ENCODE measurements around the gene CNBD2. TPM values are rescaled to one million over a fixed set of nuclear protein-coding genes. Genes with fewer than 3 reads are reported as not detected.
A peak's percentile ranks its signal among the peaks of the same experiment; 100 is the strongest.
"Not testable (repeated sequence)": the region's sequence is repeated elsewhere in the genome, so short reads cannot be mapped to it uniquely, and the experiment has no call there.

Gene CNBD2
- total RNA-seq, 2 donors from 2014 or later: 5.0 to 8.6 TPM

GRCh38 chr20:36040571-36040970 is 72.2 kb downstream of the CNBD2 start:
- H3K36me3 Mint-ChIP-seq: peaks cover 0 to 8% of the 10 kb centered on the region in 2 donors
- DNase-seq (ENCODE audit: low spot score in 2 of 2) (no peak), ATAC-seq (no peak)
- H3K9me3 Mint-ChIP-seq: no peaks in the 10 kb centered on the region
- no peak overlapping the region for H3K27ac Mint-ChIP-seq

- ATAC-seq: peak; percentile 8 to 24
- no peak for DNase-seq (ENCODE audit: low spot score in 2 of 2)
- H3K36me3 Mint-ChIP-seq: peaks cover 6 to 25% of the 10 kb centered on the region in 2 donors
- H3K9me3 Mint-ChIP-seq: no peaks in the 10 kb centered on the region
- no peak overlapping the region for H3K27ac Mint-ChIP-seq
Measured at GRCh38 chr20:36043441-36043840, 75.1 kb downstream of the CNBD2 start.

GRCh38 chr20:36043892-36044515 is 75.6 kb downstream of the CNBD2 start:
- H3K27ac Mint-ChIP-seq: no peak overlapping the region
- DNase-seq (ENCODE audit: low spot score in 2 of 2): no peak
- peak in 1 of 2 donors; percentile 20 for ATAC-seq
- H3K9me3 Mint-ChIP-seq: no peaks in the 10 kb centered on the region
- H3K36me3 Mint-ChIP-seq: peaks cover 12 to 30% of the 10 kb centered on the region in 2 donors

- Mint-ChIP-seq H3K27ac (no peak overlapping the region), H3K9me3 (no peaks in the 10 kb centered on the region), H3K36me3 (peaks cover 24 to 42% of the 10 kb centered on the region in 2 donors)
- ATAC-seq: no peak
- DNase-seq (ENCODE audit: low spot score in 2 of 2): no peak
Measured at GRCh38 chr20:36045373-36045714, 77.0 kb downstream of the CNBD2 start.

GRCh38 chr20:36046073-36046798 is 77.8 kb downstream of the CNBD2 start:
- not testable (repeated sequence) for H3K27ac Mint-ChIP-seq; H3K9me3 Mint-ChIP-seq; DNase-seq (ENCODE audit: low spot score in 2 of 2); ATAC-seq
- H3K36me3 Mint-ChIP-seq: peaks cover 24 to 42% of the 10 kb centered on the region in 2 donors

- peaks cover 24 to 42% of the 10 kb centered on the region in 2 donors for H3K36me3 Mint-ChIP-seq
- not testable (repeated sequence) for H3K9me3 Mint-ChIP-seq; DNase-seq (ENCODE audit: low spot score in 2 of 2); ATAC-seq
- H3K27ac Mint-ChIP-seq: peak overlapping the region; percentile 97
Measured at GRCh38 chr20:36049408-36049807, 81.0 kb downstream of the CNBD2 start.

GRCh38 chr20:36050436-36051317 is 82.3 kb downstream of the CNBD2 start:
- H3K9me3 Mint-ChIP-seq: no peaks in the 10 kb centered on the region
- DNase-seq (ENCODE audit: low spot score in 2 of 2) (peak; percentile 88 to 91), ATAC-seq (peak; percentile 96 to 98)
- H3K36me3 Mint-ChIP-seq: peaks cover 24 to 34% of the 10 kb centered on the region in 2 donors
- H3K27ac Mint-ChIP-seq: peak overlapping the region; percentile 97

GRCh38 chr20:36051318-36052116 is 83.1 kb downstream of the CNBD2 start:
- DNase-seq (ENCODE audit: low spot score in 2 of 2): no peak
- Mint-ChIP-seq H3K9me3 (no peaks in the 10 kb centered on the region), H3K36me3 (peaks cover 24 to 28% of the 10 kb centered on the region in 2 donors), H3K27ac (peak overlapping the region; percentile 47 to 97)
- ATAC-seq: no peak

- Mint-ChIP-seq H3K27ac (peak overlapping the region in 1 of 2 donors; percentile 97), H3K9me3 (no peaks in the 10 kb centered on the region), H3K36me3 (peaks cover 24 to 27% of the 10 kb centered on the region in 2 donors)
- ATAC-seq: no peak
- no peak for DNase-seq (ENCODE audit: low spot score in 2 of 2)
Measured at GRCh38 chr20:36052117-36052513, 83.7 kb downstream of the CNBD2 start.

GRCh38 chr20:36053863-36054518 is 85.6 kb downstream of the CNBD2 start:
- not testable (repeated sequence) for H3K9me3 Mint-ChIP-seq; ATAC-seq; H3K27ac Mint-ChIP-seq; DNase-seq (ENCODE audit: low spot score in 2 of 2)
- peaks cover 12 to 13% of the 10 kb centered on the region in 2 donors for H3K36me3 Mint-ChIP-seq

GRCh38 chr20:36055145-36055544 is 86.8 kb downstream of the CNBD2 start:
- Mint-ChIP-seq H3K27ac (no peak overlapping the region), H3K9me3 (no peaks in the 10 kb centered on the region), H3K36me3 (peaks cover under 1 to 1% of the 10 kb centered on the region in 2 donors)
- DNase-seq (ENCODE audit: low spot score in 2 of 2) (no peak), ATAC-seq (no peak)

- no peaks in the 10 kb centered on the region for H3K9me3 Mint-ChIP-seq
- DNase-seq (ENCODE audit: low spot score in 2 of 2): no peak
- H3K27ac Mint-ChIP-seq: no peak overlapping the region
- ATAC-seq: no peak
- H3K36me3 Mint-ChIP-seq: no peaks in the 10 kb centered on the region
Measured at GRCh38 chr20:36060676-36061075, 92.3 kb downstream of the CNBD2 start.

GRCh38 chr20:36061754-36062153 is 93.4 kb downstream of the CNBD2 start:
- no peaks in the 10 kb centered on the region for H3K9me3 Mint-ChIP-seq
- H3K36me3 Mint-ChIP-seq: no peaks in the 10 kb centered on the region
- ATAC-seq (no peak), DNase-seq (ENCODE audit: low spot score in 2 of 2) (no peak)
- H3K27ac Mint-ChIP-seq: no peak overlapping the region

GRCh38 chr20:36062799-36063198 is 94.4 kb downstream of the CNBD2 start:
- ATAC-seq (no peak), DNase-seq (ENCODE audit: low spot score in 2 of 2) (no peak)
- no peaks in the 10 kb centered on the region for H3K36me3 Mint-ChIP-seq
- H3K27ac Mint-ChIP-seq: no peak overlapping the region
- H3K9me3 Mint-ChIP-seq: no peaks in the 10 kb centered on the region

- H3K27ac Mint-ChIP-seq: peak overlapping the region in 1 of 2 donors; percentile 75
- H3K36me3 Mint-ChIP-seq: no peaks in the 10 kb centered on the region
- DNase-seq (ENCODE audit: low spot score in 2 of 2): no peak
- ATAC-seq: no peak
- no peaks in the 10 kb centered on the region for H3K9me3 Mint-ChIP-seq
Measured at GRCh38 chr20:36063916-36064657, 95.7 kb downstream of the CNBD2 start.
